H1 (cell line): ENCODE results near the gene STK33. TPM values are rescaled to one million over a fixed set of nuclear protein-coding genes. Genes with fewer than 3 reads are reported as not detected.

Experiments used
- ASH2L ChIP-seq: fragments of 200-600, 300-600 bp; sonication (generic); IDR thresholded peaks from one replicate; pipeline ENCODE4 v1.7.1; 2017; ENCODE audit warnings: low read length
- ATF3 ChIP-seq: IDR thresholded peaks from 2 replicates; pipeline ENCODE4 v1.6.1; 2011; ENCODE audit warnings: low read depth, mild to moderate bottlenecking, low read length; ENCODE audit not compliant: insufficient read depth
- EP300 ChIP-seq, 2 experiments: IDR thresholded peaks; 1 replicate in 1 of 2; 2 replicates in 1 of 2; pipeline ENCODE4 v1.6.1; 2011 to 2012; ENCODE audit warnings: low read depth in 2 of 2, low read length in 2 of 2, mild to moderate bottlenecking in 2 of 2, borderline replicate concordance in 1 of 2, inconsistent platforms in 1 of 2, moderate library complexity in 1 of 2
- KDM5A ChIP-seq: fragments of 200-600 bp; IDR thresholded peaks from 2 replicates; pipeline ENCODE4 v1.7.1; 2012; ENCODE audit warnings: mild to moderate bottlenecking, low read length, inconsistent platforms, mixed read lengths
- SAP30 ChIP-seq: fragments of 300-600 bp; sonication (generic); IDR thresholded peaks from 2 replicates; pipeline ENCODE4 v1.7.1; 2012; ENCODE audit warnings: low read length, moderate library complexity, mild to moderate bottlenecking, inconsistent platforms; ENCODE audit not compliant: insufficient read depth, insufficient replicate concordance
- polyA plus RNA-seq, 7 experiments: library from polyadenylated mRNA; depleted of rRNA in 3 of 7; stranded (reverse) in 5 of 7; unstranded in 2 of 7; fragments of >200 nt in 5 of 7; fragments of 200-250 nt in 2 of 7; gene quantifications; 1 replicate in 5 of 7; 2 replicates in 1 of 7; 4 replicates in 1 of 7; pipeline versions ENCODE4 v1.2.1 to v1.2.3, GENCODE V29; 2011 to 2013; ENCODE audit warnings: missing spikeins in 2 of 7, mixed read lengths in 2 of 7
- total RNA-seq: library from RNA; stranded (reverse); fragmentation: NEBNext Ultra II Directional; extraction: Animal tissue kit (Norgen Biotek cat#: 25700); gene quantifications from 2 replicates; pipeline ENCODE4 v1.2.1, GENCODE V29; 2021

Gene STK33
- total and polyA plus RNA-seq, 2 of the 8 experiments (the other 6 are each of a cell fraction or from before 2014, with no cell fraction given), result 8.8 to 25.1 TPM

GRCh38 chr11:8387693-8388092 is 206.3 kb downstream of the STK33 start (continued):
- no peak for TF ChIP-seq SAP30
- no peak for TF ChIP-seq ATF3
- TF ChIP-seq ASH2L, result no peak
- TF ChIP-seq EP300 (IDR thresholded peaks at IDR 0.05; ENCODE audit: borderline replicate concordance in 1 of 2, low read depth in 2 of 2, low read length in 2 of 2), result no peak
- no peak for TF ChIP-seq KDM5A
